Measurements from ENCODE around the gene YPEL1.
"Not testable (repeated sequence)": the region's sequence is repeated elsewhere in the genome, so short reads cannot be mapped to it uniquely, and the experiment has no call there.

YPEL1 gene

GRCh38 chr22:21721195-21721852 is 14.3 kb downstream of the YPEL1 start:
- DNase-seq (ENCODE audit: low spot score) = not testable (repeated sequence)

GRCh38 chr22:21720191-21720859 is 15.3 kb downstream of the YPEL1 start:
- not testable (repeated sequence) for DNase-seq (ENCODE audit: low spot score)

- no peak for DNase-seq (ENCODE audit: low spot score)
Observed at GRCh38 chr22:21719024-21719423, 16.6 kb downstream of the YPEL1 start.

GRCh38 chr22:21718499-21718898 is 17.1 kb downstream of the YPEL1 start:
- no peak for DNase-seq (ENCODE audit: low spot score)

GRCh38 chr22:21716395-21717122 is 19.0 kb downstream of the YPEL1 start:
- DNase-seq (ENCODE audit: low spot score) = not testable (repeated sequence)

- DNase-seq (ENCODE audit: low spot score) = no peak
Observed at GRCh38 chr22:21714786-21715185, 20.8 kb downstream of the YPEL1 start.

- DNase-seq (ENCODE audit: low spot score) = no peak
Observed at GRCh38 chr22:21714059-21714770, 21.4 kb downstream of the YPEL1 start.

GRCh38 chr22:21713428-21714058 is 22.1 kb downstream of the YPEL1 start:
- no peak for DNase-seq (ENCODE audit: low spot score)

GRCh38 chr22:21712751-21713427 is 22.7 kb downstream of the YPEL1 start:
- no peak for DNase-seq (ENCODE audit: low spot score)

GRCh38 chr22:21711851-21712250 is 23.7 kb downstream of the YPEL1 start:
- DNase-seq (ENCODE audit: low spot score) = no peak

- DNase-seq (ENCODE audit: low spot score) = no peak
Observed at GRCh38 chr22:21710156-21710555, 25.4 kb downstream of the YPEL1 start.

GRCh38 chr22:21709688-21710087 is 25.9 kb downstream of the YPEL1 start:
- no peak for DNase-seq (ENCODE audit: low spot score)

GRCh38 chr22:21708960-21709359 is 26.6 kb downstream of the YPEL1 start:
- no peak for DNase-seq (ENCODE audit: low spot score)

GRCh38 chr22:21707677-21708076 is 27.9 kb downstream of the YPEL1 start:
- no peak for DNase-seq (ENCODE audit: low spot score)

- no peak for DNase-seq (ENCODE audit: low spot score)
Observed at GRCh38 chr22:21703684-21704316, 31.8 kb downstream of the YPEL1 start.

- DNase-seq (ENCODE audit: low spot score) = no peak
Observed at GRCh38 chr22:21702700-21703683, 32.6 kb downstream of the YPEL1 start.

GRCh38 chr22:21702094-21702493 is 33.5 kb downstream of the YPEL1 start:
- no peak for DNase-seq (ENCODE audit: low spot score)

GRCh38 chr22:21701384-21701971 is 34.1 kb downstream of the YPEL1 start:
- no peak for DNase-seq (ENCODE audit: low spot score)

GRCh38 chr22:21700822-21701221 is 34.8 kb downstream of the YPEL1 start:
- no peak for DNase-seq (ENCODE audit: low spot score)

Data from left forelimb (tissue), 1 donor.